ENCODE data around the gene KCNK7.

Gene KCNK7

DNA sequence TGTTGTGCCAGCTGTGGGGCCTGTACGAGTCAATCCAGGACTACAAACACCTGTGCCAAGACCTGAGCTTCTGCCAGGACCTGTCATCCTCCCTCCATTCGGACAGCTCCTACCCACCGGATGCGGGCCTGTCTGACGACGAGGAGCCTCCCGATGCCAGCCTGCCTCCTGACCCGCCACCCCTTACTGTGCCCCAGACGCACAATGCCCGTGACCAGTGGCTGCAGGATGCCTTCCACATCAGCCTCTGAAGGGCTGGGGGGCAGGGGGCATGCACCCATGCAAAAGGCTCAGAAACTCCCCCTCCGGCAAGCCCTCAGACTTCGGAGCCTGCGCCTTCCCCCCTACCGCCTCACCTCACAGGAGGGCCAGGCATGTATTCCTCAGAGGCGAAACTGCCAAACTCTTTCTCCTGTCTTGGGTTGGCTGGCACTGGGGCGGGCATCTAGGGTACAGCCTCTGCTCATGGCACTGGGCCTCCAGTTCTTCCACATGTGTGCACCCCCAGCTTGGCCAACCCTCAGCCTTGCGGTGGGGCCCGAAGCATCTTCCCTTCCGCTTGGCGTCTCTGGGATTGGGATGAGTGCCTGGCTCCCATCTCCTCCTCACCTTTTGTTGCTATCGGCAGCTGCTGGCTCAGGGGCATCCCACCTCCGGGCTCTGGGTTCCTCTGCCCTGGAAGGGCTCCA, 22.1 kb downstream of the KCNK7 start:
- H3K4me3 ChIP-seq (ENCODE audit: low read depth, low read length) = peak overlapping the region; percentile 92
- DNase-seq (ENCODE audit: low read depth) = no peak
- no peak for TF ChIP-seq CTCF (IDR thresholded peaks at IDR 0.05; ENCODE audit: low read depth, low read length, missing control alignments)

- no peak for TF ChIP-seq CTCF (IDR thresholded peaks at IDR 0.05; ENCODE audit: low read depth, low read length, missing control alignments)
- H3K4me3 ChIP-seq (ENCODE audit: low read depth, low read length) = peak within 1 kb of the TSS; percentile 92
These were observed 23.1 kb downstream of the KCNK7 start, which contains the start of gene FAM89B for GRCh38 chr11:65572356-65573051. FAM89B (plus strand) TSS chr11:65572538; CDS start chr11:65572670, 132 bp downstream.

DNA sequence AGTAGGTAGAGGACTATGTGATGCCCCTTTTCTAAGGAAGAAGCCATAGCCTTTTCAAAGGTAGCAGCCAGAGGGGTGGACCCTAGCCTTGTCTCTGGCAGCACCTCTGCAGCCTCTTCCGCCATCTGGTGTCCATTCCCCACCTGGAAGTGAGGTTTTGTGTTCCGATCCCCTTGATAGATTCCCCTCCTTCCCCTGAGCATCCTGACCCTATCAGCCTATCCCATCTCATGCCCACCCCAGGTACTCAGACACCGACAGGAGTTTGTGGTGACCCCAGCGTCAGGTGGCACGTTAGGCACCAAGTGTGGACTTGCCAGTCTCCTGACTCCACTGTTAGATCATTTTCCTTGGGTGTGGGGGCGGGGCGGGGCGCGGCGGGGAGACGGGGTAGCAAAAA, 23.7 kb downstream of the KCNK7 start:
- TF ChIP-seq CTCF (IDR thresholded peaks at IDR 0.05; ENCODE audit: low read depth, low read length, missing control alignments) = peak; percentile 36
- no peak for DNase-seq (ENCODE audit: low read depth)
- H3K4me3 ChIP-seq (ENCODE audit: low read depth, low read length) = peak overlapping the region; percentile 92

More at GRCh38 chr11:65572356-65573051, 23.1 kb downstream of the KCNK7 start, which contains the start of gene FAM89B:
- DNase-seq (ENCODE audit: low read depth) = no peak

DNA sequence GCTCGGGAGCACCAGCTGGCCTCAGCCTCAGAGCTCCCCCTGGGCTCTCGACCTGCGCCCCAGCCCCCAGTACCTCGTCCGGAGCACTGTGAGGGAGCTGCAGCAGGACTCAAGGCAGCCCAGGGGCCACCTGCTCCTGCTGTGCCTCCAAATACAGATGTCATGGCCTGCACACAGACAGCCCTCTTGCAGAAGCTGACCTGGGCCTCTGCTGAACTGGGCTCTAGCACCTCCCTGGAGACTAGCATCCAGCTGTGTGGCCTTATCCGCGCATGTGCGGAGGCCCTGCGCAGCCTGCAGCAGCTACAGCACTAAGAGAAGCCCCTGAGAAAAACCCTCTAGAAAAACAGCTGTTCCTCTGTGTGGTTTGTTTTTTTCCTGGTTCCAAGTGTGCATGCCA, 24.2 kb downstream of the KCNK7 start:
- DNase-seq (ENCODE audit: low read depth) = no peak
- peak overlapping the region; percentile 92 for H3K4me3 ChIP-seq (ENCODE audit: low read depth, low read length)
- TF ChIP-seq CTCF (IDR thresholded peaks at IDR 0.05; ENCODE audit: low read depth, low read length, missing control alignments) = no peak

DNA sequence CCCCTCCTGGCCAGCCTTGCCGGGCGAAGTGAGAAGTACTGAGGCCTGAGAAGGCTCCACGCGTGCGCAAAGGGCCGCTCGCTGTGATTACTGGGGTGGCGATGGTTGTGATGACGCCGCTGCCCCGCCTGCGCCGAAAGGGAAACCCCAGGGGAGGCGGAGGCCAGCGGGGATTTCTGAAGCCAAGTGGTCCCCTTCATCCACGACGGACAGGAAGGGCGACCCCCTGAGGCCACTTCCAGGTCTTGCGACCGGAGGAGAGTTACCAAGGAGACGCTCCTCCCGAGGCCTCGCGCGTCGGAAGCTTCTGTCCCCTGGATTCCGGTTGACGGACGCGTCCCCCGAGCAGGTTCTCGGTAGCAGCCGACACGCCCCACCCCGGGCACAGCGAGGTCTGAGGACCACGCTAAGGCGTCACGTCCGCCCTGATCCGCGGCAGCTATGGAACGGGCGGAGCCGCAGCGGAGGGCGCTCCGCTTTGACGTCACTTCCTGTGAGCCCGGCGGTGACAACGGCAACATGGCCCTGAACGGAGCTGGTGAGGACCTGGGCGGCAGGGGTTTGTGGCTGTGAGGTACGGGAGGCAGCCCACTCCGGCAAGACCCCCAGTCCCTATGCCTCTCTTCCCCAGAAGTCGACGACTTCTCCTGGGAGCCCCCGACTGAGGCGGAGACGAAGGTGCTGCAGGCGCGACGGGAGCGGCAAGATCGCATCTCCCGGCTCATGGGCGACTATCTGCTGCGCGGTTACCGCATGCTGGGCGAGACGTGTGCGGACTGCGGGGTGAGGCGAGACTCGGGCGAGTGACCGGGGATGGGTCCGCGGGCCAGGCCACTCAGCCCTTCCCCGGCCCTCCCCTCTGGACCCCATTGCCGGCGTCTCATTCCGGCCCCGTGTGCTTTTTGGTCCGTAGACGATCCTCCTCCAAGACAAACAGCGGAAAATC, 25.4 kb downstream of the KCNK7 start, which contains the start of gene ZNRD2:
Gene ZNRD2 (plus strand): TSS at position 505 of the 946 bp plus-strand sequence. CDS start 15 bp downstream, at position 520.
- TF ChIP-seq CTCF (IDR thresholded peaks at IDR 0.05; ENCODE audit: low read depth, low read length, missing control alignments) = peak; percentile 62
- peak; percentile 96 for DNase-seq (ENCODE audit: low read depth)
- peak within 1 kb of the TSS; percentile 92 for H3K4me3 ChIP-seq (ENCODE audit: low read depth, low read length)

- no peak for DNase-seq (ENCODE audit: low read depth)
- no peak for TF ChIP-seq CTCF (IDR thresholded peaks at IDR 0.05; ENCODE audit: low read depth, low read length, missing control alignments)
- peak overlapping the region; percentile 92 for H3K4me3 ChIP-seq (ENCODE audit: low read depth, low read length)
These were observed 26.2 kb downstream of the KCNK7 start for GRCh38 chr11:65569164-65569972.
